Liver (tissue), 9 donors: Measurements from ENCODE around the gene SHC1. TPM values are rescaled to one million over a fixed set of nuclear protein-coding genes. Genes with fewer than 3 reads are reported as not detected.

Experiments
- DNase-seq: peaks from one replicate; pipeline ENCODE4 v3.0.0-alpha.2; 2017; ENCODE audit warnings: low spot score
- H3K27ac ChIP-seq, 2 donors: one replicate each; pipeline ENCODE4 v1.7.0; 2013; ENCODE audit warnings: inconsistent platforms in 2 of 2, low read length in 2 of 2, control low read depth in 1 of 2, low read depth in 1 of 2, mild to moderate bottlenecking in 1 of 2
- H3K27me3 ChIP-seq, 4 donors: one replicate each; pipeline versions ENCODE4 v1.6.1 to v1.7.0; 2013; ENCODE audit warnings: low read length in 3 of 4, inconsistent platforms in 1 of 4, mild to moderate bottlenecking in 1 of 4, moderate library complexity in 1 of 4; ENCODE audit not compliant: control insufficient read depth in 4 of 4, insufficient read depth in 4 of 4
- H3K36me3 ChIP-seq, 4 donors: one replicate each; pipeline versions ENCODE4 v1.6.1 to v1.7.0; 2013; ENCODE audit warnings: low read length in 3 of 4, mild to moderate bottlenecking in 3 of 4, low read depth in 1 of 4, moderate library complexity in 1 of 4; ENCODE audit not compliant: control insufficient read depth in 4 of 4, insufficient read depth in 3 of 4
- H3K4me1 ChIP-seq, 4 donors: one replicate each; pipeline versions ENCODE4 v1.6.1 to v1.7.0; 2013; ENCODE audit warnings: low read length in 3 of 4, mild to moderate bottlenecking in 3 of 4, moderate library complexity in 1 of 4; ENCODE audit not compliant: control insufficient read depth in 4 of 4, insufficient read depth in 4 of 4
- H3K4me3 ChIP-seq, 3 donors: one replicate each; pipeline versions ENCODE4 v1.6.1 to v1.7.0; 2013; ENCODE audit warnings: low read length in 3 of 3, control low read depth in 1 of 3, low read depth in 1 of 3, mild to moderate bottlenecking in 1 of 3
- H3K9ac ChIP-seq, 2 donors: one replicate each; pipeline ENCODE4 v1.7.0; 2013; ENCODE audit warnings: low read length in 2 of 2, mild to moderate bottlenecking in 2 of 2, moderate library complexity in 2 of 2, control low read depth in 1 of 2, low read depth in 1 of 2
- H3K9me3 ChIP-seq, 4 donors: one replicate each; pipeline versions ENCODE4 v1.6.1 to v1.7.0; 2013; ENCODE audit warnings: low read length in 3 of 4; ENCODE audit not compliant: control insufficient read depth in 4 of 4
- EGR1 ChIP-seq, 2 donors: IDR thresholded peaks; 2 replicates each; pipeline ENCODE4 v1.6.1; 2016 to 2018; ENCODE audit warnings: antibody characterized with exemption in 2 of 2, low read depth in 2 of 2
- FOXA1 ChIP-seq: IDR thresholded peaks from 2 replicates; pipeline ENCODE4 v1.6.1; 2016; ENCODE audit warnings: antibody characterized with exemption
- FOXA2 ChIP-seq: IDR thresholded peaks from 2 replicates; pipeline ENCODE4 v1.6.1; 2016; ENCODE audit warnings: antibody characterized with exemption
- GABPA ChIP-seq, 2 donors: IDR thresholded peaks in 1 of 2; conservative IDR thresholded peaks in 1 of 2; 2 replicates each; pipeline ENCODE4 v1.6.1; 2016; ENCODE audit warnings: antibody characterized with exemption in 2 of 2, mild to moderate bottlenecking in 1 of 2, moderate library complexity in 1 of 2
- HNF4A ChIP-seq, 2 donors: conservative IDR thresholded peaks; 2 replicates each; pipeline ENCODE4 v1.6.1; 2016; ENCODE audit warnings: antibody characterized with exemption in 2 of 2, mild to moderate bottlenecking in 2 of 2
- JUND ChIP-seq, 2 donors: IDR thresholded peaks; 2 replicates each; pipeline ENCODE4 v1.6.1; 2016; ENCODE audit warnings: antibody characterized with exemption in 2 of 2
- NR2F2 ChIP-seq: IDR thresholded peaks from 2 replicates; pipeline ENCODE4 v1.6.1; 2016; ENCODE audit warnings: antibody characterized with exemption
- RAD21 ChIP-seq, 2 donors: IDR thresholded peaks; 2 replicates each; pipeline ENCODE4 v1.6.1; 2016; ENCODE audit warnings: antibody characterized with exemption in 2 of 2, mild to moderate bottlenecking in 2 of 2
- RXRA ChIP-seq, 2 donors: IDR thresholded peaks; 2 replicates each; pipeline ENCODE4 v1.6.1; 2017 to 2018; ENCODE audit warnings: antibody characterized with exemption in 2 of 2, mild to moderate bottlenecking in 1 of 2
- SP1 ChIP-seq: IDR thresholded peaks from 2 replicates; pipeline ENCODE4 v1.6.1; 2018; ENCODE audit warnings: antibody characterized with exemption, mild to moderate bottlenecking
- TAF1 ChIP-seq: conservative IDR thresholded peaks from 2 replicates; pipeline ENCODE4 v1.6.1; 2016; ENCODE audit warnings: antibody characterized with exemption, mild to moderate bottlenecking
- YY1 ChIP-seq: IDR thresholded peaks from 2 replicates; pipeline ENCODE4 v1.6.1; 2016; ENCODE audit warnings: antibody characterized with exemption, mild to moderate bottlenecking
- WGBS: extraction: QIAGEN DNeasy Blood & Tissue Kit; methylation state at CpG from one replicate; pipeline ENCODE4 v1.1.7; 2013; 5-methylcytosine and 5-hydroxymethylcytosine counted together
- polyA plus RNA-seq, 2 donors: library from polyadenylated mRNA; stranded (reverse) in 1 of 2; unstranded in 1 of 2; fragments of 200-250 nt in 1 of 2; fragments of >200 nt in 1 of 2; fragmentation: Nextera tagmentation in 1 of 2; extraction: Ambion mirVana in 1 of 2; gene quantifications; one replicate each; pipeline versions ENCODE4 v1.2.1 to v1.2.3, GENCODE V29; 2013 to 2015
- total RNA-seq, 2 donors: library from RNA; depleted of rRNA; stranded (reverse); fragments of >200 nt; gene quantifications; one replicate each; pipeline ENCODE4 v1.2.3, GENCODE V29; 2014
- TF ChIP-seq, protein P1 (sequence below): IDR thresholded peaks from 2 replicates; pipeline ENCODE4 v1.6.1; 2016; ENCODE audit warnings: antibody characterized with exemption
- TF ChIP-seq, protein P2 (sequence below): IDR thresholded peaks from 2 replicates; pipeline ENCODE4 v1.6.1; 2016; ENCODE audit warnings: antibody characterized with exemption
- TF ChIP-seq, protein P3 (sequence below): IDR thresholded peaks from 2 replicates; pipeline ENCODE4 v1.6.1; 2016; ENCODE audit warnings: antibody characterized with exemption
- TF ChIP-seq, protein P4 (sequence below): fragments of 150-350 bp; IDR thresholded peaks from 2 replicates; pipeline ENCODE4 v1.5.1; 2017; ENCODE audit warnings: improper control_type of control experiment, low read depth, low read length; ENCODE audit not compliant: missing input control
- donor health status: healthy.
- donor health status: healthy.
- donor health status: healthy.
- donor health status: healthy.
- donor health status: healthy.

Gene SHC1
- total and polyA plus RNA-seq, 4 donors, result 27.2 to 65.5 (median 58.0) TPM

DNA sequence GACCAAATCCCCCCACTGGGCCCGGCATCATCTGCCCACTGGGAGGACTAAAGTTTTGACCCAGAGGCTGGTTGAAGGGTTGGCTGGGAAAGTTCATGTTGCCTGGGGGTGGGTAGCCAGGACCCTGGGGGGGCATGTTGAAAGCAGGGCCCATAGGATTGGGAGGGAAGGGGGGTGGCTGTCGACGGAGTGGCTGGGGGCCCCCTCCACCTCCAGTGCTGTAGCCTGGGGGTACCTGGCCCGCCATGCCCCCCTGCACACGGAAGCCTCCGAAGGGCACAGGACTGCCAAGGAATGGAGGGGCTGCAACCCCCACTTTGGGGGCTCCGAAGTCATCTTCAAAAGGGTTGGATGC lies 11.1 kb downstream of the SHC1 start:
- Histone ChIP-seq H3K4me3 (no peak overlapping the region), H3K27ac (no peak overlapping the region), H3K9ac (no peak overlapping the region), H3K27me3 (no peaks in the 10 kb centered on the region), H3K9me3 (no peaks in the 10 kb centered on the region), H3K4me1 (peaks cover 7 to 61% (median 40%) of the 10 kb centered on the region in 4 donors), H3K36me3 (peaks cover 3 to 21% (median 7%) of the 10 kb centered on the region in 4 donors)
- no peak for DNase-seq
- TF ChIP-seq, protein P1, sequence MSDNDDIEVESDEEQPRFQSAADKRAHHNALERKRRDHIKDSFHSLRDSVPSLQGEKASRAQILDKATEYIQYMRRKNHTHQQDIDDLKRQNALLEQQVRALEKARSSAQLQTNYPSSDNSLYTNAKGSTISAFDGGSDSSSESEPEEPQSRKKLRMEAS, result no peak
- TF ChIP-seq NR2F2, result no peak
- 92% methylated on average over 7 of the region's 7 CpGs for WGBS

DNA sequence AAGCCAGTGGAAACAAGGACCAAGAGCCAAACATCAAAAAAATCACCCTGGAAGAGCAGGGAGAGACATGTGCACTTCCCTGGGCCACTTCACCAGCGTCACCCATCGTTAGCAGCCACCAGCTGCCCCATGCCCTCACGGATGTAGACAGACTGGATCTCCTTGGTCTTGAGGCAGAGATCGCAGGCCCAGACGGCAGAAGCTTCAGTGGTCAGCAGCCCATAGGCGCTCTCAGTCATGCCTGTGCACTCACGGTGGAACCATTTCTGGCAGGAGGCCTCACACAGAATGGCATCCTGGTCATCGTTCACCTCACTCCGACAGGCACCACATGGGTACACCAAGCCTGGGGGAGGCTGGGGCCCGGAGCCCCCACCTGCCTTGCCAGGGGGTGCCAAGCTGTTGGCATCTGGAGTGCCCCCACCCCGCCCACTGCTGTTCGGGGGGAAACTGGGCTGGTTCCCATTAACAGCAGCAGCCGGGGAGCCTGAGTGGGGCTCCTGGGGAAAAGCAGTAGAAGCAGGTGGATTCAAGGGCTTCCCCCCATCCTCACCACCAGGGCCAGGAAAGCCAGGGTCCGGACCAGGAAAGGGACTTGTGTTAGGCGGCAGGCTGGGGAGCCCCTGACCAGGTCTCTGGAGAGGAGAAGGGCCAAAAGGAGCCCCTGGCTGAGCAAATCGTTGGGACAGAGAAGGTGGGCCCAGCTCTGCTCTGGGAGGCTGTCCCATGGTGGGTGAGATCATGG lies 11.7 kb downstream of the SHC1 start:
- H3K27me3 ChIP-seq, result no peaks in the 10 kb centered on the region
- H3K9ac ChIP-seq, result no peak overlapping the region
- no peaks in the 10 kb centered on the region for H3K9me3 ChIP-seq
- DNase-seq, result no peak
- 96% methylated on average over 16 of the region's 16 CpGs for WGBS
- H3K36me3 ChIP-seq, result peaks cover 3 to 17% (median 4%) of the 10 kb centered on the region in 4 donors
- peaks cover 7 to 63% (median 42%) of the 10 kb centered on the region in 4 donors for H3K4me1 ChIP-seq
- H3K4me3 ChIP-seq, result no peak overlapping the region
- TF ChIP-seq TAF1, result no peak
- TF ChIP-seq JUND (IDR thresholded peaks at IDR 0.05), result no peak
- no peak for TF ChIP-seq HNF4A (conservative IDR thresholded peaks at IDR 0.05)
- TF ChIP-seq, protein P1, result no peak
- TF ChIP-seq GABPA (IDR thresholded peaks at IDR 0.05 in 1 of 2, conservative IDR thresholded peaks at IDR 0.05 in 1 of 2), result no peak
- TF ChIP-seq EGR1 (IDR thresholded peaks at IDR 0.05; ENCODE audit: low read depth in 2 of 2), result no peak
- no peak for TF ChIP-seq FOXA1
- TF ChIP-seq, protein P2, sequence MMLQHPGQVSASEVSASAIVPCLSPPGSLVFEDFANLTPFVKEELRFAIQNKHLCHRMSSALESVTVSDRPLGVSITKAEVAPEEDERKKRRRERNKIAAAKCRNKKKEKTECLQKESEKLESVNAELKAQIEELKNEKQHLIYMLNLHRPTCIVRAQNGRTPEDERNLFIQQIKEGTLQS, result no peak
- TF ChIP-seq, protein P3, sequence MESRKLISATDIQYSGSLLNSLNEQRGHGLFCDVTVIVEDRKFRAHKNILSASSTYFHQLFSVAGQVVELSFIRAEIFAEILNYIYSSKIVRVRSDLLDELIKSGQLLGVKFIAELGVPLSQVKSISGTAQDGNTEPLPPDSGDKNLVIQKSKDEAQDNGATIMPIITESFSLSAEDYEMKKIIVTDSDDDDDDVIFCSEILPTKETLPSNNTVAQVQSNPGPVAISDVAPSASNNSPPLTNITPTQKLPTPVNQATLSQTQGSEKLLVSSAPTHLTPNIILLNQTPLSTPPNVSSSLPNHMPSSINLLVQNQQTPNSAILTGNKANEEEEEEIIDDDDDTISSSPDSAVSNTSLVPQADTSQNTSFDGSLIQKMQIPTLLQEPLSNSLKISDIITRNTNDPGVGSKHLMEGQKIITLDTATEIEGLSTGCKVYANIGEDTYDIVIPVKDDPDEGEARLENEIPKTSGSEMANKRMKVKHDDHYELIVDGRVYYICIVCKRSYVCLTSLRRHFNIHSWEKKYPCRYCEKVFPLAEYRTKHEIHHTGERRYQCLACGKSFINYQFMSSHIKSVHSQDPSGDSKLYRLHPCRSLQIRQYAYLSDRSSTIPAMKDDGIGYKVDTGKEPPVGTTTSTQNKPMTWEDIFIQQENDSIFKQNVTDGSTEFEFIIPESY, result no peak
- no peak for TF ChIP-seq NR2F2
- TF ChIP-seq FOXA2, result no peak
- no peak overlapping the region for H3K27ac ChIP-seq

DNA sequence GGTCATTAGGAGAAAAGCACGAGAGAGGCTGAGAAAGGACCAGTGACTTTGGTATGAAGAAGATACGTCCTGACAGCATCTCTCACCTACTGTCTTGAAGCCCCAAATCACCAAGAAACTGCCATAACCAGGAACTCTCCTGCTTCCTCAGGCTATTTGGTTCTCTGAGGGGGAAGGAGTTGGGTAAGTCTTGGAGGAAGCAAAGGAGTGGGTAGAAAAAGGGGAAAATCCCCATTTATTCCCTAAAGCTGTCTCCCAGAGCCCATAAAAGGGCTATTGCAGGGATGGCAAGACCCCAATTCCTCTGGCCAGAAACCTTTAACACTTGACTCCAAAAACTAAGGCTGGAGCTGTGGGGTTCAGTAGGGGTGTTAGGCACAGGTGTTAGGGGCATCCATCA lies 12.5 kb downstream of the SHC1 start:
- Histone ChIP-seq H3K4me1 (peaks cover 9 to 63% (median 42%) of the 10 kb centered on the region in 4 donors), H3K27me3 (no peaks in the 10 kb centered on the region), H3K9me3 (no peaks in the 10 kb centered on the region), H3K27ac (no peak overlapping the region), H3K36me3 (peaks cover 0 to 12% (median 2%) of the 10 kb centered on the region in 4 donors), H3K4me3 (no peak overlapping the region), H3K9ac (no peak overlapping the region)
- DNase-seq, result no peak
- WGBS, result 90% methylated on average over 2 of the region's 2 CpGs
- TF ChIP-seq YY1 (no peak), SP1 (no peak), RXRA (IDR thresholded peaks at IDR 0.05) (no peak), RAD21 (IDR thresholded peaks at IDR 0.05) (no peak), GABPA (IDR thresholded peaks at IDR 0.05 in 1 of 2, conservative IDR thresholded peaks at IDR 0.05 in 1 of 2) (no peak), JUND (IDR thresholded peaks at IDR 0.05) (no peak), HNF4A (conservative IDR thresholded peaks at IDR 0.05) (no peak), EGR1 (IDR thresholded peaks at IDR 0.05; ENCODE audit: low read depth in 2 of 2) (no peak)
- TF ChIP-seq, protein P4, sequence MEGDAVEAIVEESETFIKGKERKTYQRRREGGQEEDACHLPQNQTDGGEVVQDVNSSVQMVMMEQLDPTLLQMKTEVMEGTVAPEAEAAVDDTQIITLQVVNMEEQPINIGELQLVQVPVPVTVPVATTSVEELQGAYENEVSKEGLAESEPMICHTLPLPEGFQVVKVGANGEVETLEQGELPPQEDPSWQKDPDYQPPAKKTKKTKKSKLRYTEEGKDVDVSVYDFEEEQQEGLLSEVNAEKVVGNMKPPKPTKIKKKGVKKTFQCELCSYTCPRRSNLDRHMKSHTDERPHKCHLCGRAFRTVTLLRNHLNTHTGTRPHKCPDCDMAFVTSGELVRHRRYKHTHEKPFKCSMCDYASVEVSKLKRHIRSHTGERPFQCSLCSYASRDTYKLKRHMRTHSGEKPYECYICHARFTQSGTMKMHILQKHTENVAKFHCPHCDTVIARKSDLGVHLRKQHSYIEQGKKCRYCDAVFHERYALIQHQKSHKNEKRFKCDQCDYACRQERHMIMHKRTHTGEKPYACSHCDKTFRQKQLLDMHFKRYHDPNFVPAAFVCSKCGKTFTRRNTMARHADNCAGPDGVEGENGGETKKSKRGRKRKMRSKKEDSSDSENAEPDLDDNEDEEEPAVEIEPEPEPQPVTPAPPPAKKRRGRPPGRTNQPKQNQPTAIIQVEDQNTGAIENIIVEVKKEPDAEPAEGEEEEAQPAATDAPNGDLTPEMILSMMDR, result no peak
- TF ChIP-seq, protein P2, result no peak
